Measurements from ENCODE around the gene C12orf42.
"Not testable (repeated sequence)": the region's sequence is repeated elsewhere in the genome, so short reads cannot be mapped to it uniquely, and the experiment has no call there.

Gene C12orf42

DNA sequence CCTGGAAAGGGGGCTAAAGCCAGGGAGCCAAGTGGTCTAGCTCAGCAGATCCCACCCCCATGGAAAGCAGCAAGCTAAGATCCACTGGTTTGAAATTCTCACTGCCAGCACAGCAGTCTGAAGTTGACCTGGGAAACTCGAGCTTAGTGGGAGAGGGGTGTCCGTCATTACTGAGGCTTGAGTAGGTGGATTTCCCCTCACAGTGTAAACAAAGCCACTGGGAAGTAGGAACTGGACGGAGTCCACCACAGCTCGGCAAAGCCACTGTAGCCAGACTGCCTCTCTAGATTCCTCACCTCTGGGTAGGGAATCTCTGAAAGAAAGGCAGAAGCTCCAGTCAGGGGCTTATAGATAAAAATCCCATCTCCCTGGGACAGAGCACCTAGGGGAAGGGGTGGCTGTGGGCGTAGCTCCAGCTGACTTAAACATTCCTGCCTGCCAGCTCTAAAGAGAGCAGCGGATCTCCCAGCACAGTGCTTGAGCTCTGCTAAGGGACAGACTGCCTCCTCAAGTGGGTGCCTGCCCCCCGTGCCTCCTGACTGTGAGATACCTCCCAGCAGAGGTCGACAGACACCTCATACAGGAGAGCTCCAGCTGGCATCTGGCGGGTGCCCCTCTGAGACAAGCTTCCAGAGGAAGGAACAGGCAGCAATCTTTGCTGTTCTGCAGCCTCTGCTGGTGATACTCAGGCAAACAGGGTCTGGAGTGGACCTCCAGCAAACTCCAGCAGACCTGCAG lies 70.8 kb downstream of the C12orf42 start:
- DNase-seq (ENCODE audit: low read depth in 2 of 2) = not testable (repeated sequence)

DNA sequence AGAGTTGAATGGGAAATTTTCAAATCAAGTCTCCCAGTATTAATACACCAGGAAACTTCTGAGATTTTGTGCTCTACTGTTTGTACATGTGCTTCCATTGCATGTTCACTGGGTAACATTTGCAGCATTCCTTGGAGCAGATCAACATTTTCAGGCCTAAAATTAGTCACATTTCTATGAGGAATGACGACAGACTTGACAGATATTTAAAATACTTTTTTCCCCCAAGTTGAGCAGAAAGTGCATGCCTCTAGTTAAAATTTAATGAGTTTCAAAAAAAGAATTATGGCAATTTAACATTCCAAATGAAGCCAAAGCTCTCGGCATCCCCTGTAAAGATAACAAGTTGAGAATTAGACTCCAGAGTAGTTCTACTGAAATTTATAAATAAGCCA lies 72.3 kb downstream of the C12orf42 start:
- DNase-seq (ENCODE audit: low read depth in 2 of 2) = no peak

DNA sequence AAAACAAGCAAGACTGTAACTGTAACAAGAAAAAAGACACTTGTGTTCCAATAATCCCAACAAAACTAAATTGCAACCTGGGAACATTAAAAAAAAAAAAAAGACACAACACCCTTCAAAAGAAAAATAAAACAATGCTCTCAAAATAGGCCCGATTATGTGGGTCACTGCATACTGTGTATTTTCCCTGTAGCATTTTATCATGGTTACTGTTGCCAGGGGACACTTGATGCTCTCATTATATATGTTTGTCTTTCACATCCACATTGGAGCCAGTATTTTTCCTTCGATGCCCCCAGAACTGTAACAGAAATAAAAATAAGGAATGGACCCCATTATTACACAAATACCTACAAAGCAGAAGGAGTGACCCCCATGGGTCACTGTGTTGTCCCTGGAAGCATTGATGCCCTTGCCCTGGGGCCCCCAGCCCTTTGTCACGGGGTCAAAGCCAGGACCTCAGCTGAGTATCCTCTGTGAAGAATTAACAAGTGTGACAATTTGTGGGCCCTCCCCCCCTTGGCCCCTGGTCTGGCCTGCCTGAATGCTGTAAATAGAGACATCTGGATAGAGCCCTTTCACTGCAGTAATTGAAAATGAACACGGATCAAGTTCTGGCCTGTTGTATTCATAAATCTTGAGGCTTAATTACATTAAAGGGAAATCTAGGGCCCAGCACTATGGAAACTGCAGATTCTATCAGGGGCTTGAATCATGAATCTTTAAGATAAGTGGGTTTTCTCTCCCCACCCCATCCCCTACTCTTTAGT lies 72.8 kb downstream of the C12orf42 start:
- no peak for DNase-seq (ENCODE audit: low read depth in 2 of 2)

DNA sequence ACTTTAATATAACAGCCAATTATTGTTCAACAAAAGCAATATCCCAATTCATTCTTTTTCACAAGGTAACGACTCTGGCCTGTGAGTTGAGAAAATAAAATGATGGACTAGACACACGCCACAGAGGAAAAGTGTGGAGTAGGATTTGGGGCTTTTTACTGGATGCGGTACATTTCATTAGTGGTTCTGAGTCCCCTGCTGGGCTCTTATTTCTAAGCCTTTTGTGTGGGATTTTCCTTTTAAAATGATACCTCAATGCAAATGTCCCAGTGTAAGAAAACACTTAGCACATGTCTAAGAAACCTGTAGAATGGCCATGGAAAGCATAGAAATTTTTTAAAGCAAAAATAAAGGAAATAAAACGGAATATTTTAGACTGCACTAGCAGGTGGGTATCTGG lies 73.4 kb downstream of the C12orf42 start:
- no peak for DNase-seq (ENCODE audit: low read depth in 2 of 2)

DNA sequence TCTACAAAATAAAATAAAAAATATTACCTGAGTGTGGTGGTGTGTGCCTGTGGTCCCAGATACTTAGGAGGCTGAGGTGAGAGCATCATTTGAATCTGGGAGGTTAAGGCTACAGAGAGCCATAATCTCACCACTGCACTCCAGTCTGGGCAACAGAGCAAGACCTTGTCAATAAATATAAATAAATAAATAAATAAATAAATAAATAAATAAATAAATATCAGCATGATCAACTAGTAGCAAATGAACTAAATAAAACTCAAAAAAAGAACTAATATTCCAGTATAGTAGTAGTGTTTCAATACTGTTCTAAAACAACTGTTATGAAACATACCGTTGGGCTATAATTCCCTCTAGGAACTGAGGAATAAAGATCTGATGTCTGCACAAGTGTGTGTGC lies 74.4 kb downstream of the C12orf42 start:
- DNase-seq (ENCODE audit: low read depth in 2 of 2) = no peak

DNA sequence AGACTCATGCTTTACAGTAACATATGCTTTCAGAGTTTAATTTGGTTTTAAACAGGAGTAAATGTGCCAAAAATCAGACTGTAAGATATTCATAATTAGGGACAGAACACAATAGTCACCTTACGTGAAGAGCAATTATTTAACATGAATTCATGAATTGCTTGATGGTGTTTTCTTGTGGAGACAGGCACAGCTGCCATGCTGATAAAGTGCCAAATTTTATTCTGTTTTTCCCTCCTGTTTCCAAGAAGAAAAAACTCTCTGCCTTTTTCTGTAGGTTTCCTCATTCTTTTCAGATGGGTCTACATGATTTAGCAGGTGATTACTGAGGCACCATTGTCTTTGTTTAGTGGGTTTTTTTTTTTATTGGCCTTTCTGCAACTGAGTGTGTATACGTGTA lies 80.1 kb downstream of the C12orf42 start:
- no peak for DNase-seq (ENCODE audit: low read depth in 2 of 2)

DNA sequence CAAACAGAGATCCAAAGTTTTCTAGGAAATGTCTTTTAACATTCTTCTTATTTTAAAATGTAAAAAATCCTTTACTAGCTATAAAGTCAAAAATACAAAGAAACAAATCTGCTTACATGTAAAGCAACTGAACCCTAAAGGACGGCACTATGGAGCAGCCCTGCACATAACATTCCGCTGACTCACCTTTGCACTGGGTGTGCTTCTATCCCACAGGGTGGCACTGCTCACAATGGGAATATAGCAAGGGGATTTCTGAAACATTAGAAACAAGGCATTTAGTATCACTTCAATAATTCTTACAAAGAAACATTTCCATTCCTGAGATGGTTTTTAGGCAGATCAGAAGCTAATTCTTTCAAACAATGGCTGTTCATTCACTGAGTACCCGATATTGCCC lies 94.3 kb downstream of the C12orf42 start:
- no peak for DNase-seq (ENCODE audit: low read depth in 2 of 2)

DNA sequence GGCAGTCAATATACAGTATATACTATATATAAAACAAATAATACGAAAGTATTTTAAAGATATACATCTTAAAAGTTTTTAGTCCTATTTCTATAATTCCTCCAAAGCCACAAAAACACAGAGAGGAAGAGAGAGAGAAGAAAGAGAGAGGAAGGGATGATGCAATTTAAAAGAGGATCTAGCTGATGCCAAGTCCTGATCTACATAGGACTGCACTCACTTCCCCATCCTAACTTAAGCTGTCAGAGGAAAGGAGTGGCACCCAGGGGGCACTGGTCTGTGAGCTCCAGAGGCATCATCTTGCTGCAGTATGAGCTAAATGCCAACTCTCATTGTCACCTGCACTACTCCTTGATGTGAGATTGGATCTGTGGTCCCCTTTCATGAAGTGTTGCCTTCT lies 95.8 kb downstream of the C12orf42 start:
- no peak for DNase-seq (ENCODE audit: low read depth in 2 of 2)

DNA sequence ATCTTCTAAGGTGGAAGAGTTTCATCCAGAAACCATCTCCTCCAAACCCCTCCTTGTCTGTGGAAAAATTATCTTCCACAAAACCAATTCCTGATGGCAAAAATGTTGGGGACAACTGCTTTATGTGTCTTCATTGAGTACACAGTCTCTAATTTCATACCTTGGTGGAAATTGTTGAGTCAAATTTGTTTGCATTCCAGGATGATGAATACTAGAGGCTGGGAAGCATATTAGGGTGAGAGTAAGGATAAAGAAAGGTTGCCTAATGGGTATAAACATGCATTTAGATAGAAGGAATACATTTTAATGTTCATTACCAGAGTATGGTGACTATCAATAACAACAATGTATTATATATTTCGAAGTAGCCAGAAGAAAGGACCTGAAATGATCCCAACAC lies 98.2 kb downstream of the C12orf42 start:
- DNase-seq (ENCODE audit: low read depth in 2 of 2) = no peak

DNA sequence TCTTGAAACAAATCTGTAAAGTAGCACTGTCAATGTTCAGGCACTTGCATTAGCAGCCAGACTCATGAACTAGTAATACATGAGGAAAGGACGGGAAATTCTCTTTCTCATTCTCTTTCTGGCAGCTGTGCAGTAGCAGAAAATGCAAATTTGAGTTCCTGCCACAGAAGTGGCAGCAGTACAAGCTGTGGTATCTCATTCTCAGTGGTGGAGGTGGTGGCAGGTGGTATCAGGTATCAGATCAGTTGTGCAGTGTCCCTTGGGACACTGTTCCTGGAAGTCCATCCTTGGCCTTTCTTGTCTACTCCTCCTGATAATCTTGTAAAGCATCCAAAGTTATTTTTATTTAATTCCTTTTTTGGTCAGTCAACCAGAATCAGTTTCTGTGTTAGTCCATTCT lies 103.0 kb downstream of the C12orf42 start:
- no peak for DNase-seq (ENCODE audit: low read depth in 2 of 2)

DNA sequence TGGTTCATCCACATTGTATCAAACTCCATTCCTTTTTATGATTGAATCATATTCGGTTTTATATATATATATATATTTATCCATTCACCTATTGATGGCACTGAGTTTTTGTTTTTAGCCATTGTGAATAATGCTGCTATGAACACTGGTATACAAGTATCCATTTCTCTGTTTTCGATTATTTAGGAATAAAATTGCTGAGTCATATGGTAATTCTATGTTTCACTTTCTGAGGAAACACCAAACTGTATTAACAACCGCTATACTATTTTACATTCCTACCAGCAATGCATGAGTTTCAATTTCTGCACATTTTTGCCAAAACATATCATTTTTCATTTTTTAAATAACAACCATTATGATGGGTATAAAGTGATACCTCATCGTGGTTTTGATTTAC lies 104.7 kb downstream of the C12orf42 start:
- no peak for DNase-seq (ENCODE audit: low read depth in 2 of 2)

DNA sequence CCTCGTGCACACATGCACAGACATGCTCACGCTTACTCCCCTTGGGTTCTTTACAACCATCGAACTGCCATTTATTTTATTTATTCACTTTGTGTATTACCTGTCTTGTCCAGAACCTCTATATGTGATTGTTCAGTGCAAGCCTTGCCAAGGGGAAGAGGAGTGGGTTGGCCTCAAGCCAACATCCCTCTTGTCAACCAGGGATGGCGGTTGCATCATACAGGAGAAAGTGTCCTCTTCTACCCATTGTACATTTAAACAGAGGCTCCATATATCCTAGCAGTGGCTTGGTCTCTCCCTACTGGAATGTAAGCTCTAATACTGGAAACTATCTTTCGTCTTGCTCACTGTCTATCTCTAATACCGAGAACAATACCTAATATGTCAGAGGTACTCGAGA lies 108.4 kb downstream of the C12orf42 start:
- DNase-seq (ENCODE audit: low read depth in 2 of 2) = no peak

DNA sequence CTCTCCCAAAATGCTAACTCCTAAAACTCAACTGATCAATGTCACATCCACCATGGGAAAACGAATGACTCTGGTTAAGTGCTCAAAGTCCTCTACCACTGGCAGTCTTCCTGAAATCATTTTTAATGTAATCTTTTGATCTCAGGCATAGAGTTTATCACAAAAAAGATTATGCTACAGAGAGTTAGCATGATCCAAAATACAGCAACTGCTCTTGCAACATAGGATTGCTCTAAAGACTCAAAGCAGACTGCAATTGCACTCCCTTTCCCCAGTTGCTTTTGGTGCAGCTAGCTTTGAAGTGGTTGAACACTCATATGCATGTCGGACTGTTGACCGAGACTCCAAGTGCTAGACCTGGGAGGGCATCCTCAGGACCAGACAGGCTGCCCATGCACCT lies 109.3 kb downstream of the C12orf42 start:
- DNase-seq (ENCODE audit: low read depth in 2 of 2) = no peak

DNA sequence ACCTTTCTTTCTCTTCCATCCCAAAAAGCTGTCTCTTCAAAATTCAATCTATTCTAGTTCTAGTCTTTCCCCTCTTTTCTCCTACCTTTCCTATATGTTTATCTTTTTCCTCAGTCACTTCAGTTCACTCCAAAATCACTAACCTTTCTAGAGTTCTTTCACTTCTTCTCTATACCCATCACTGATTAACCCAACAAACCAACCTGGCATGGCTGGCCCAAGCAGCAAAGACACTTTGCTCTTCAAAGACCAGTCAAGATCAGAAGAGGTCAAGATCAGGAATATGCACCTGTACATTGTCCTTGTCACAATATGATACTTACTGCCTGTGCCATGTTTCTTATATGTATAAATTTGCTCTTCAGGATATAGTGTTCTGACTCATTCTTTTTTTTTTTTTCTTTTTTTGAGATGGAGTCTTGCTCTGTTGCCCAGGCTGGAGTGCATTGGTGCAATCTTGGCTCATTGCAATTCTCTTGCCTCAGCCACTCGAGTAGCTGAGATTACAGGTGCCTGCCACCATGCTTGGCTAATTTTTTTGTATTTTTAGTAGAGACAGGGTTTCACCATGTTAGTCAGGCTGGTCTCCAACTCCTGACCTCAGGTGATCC lies 112.9 kb downstream of the C12orf42 start:
- DNase-seq (ENCODE audit: low read depth in 2 of 2) = no peak

DNA sequence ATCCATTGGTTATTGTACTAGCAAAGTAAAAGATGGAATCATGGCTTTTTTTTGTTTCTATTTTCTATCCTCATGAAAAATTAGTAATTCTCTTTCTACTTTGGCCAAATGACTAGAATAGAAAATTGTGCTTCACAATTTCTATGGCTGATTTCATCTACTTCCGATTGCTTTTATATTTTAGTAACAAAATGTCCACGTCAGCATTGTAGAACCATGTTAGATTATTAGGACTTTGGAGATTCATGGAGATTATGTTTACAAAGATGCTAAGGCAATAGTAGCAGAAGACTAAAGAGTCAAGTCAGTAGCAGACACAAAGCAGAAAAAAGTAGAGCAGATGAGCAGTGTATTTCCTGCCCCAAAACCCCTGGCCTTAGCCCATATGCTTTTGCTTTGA lies 113.6 kb downstream of the C12orf42 start:
- DNase-seq (ENCODE audit: low read depth in 2 of 2) = no peak

DNA sequence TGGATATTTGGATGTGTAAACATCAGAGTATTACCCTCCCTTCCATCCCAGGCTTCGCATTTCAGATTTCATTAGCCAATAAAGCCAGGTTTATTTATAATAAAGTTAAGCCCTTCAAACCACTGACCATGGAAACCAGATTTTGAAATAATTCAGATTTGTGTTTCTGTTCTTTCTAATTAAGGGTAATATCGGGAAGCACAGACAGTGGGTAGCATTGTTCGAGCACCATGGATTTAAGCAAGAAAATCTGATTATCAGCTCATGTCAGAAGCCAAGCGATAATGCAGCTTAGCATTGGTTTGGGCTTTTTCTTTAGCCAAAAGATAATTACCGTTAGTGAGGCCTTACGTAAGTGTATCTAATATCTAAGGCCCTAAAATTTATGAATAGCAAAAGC lies 116.1 kb downstream of the C12orf42 start:
- DNase-seq (ENCODE audit: low read depth in 2 of 2) = no peak

DNA sequence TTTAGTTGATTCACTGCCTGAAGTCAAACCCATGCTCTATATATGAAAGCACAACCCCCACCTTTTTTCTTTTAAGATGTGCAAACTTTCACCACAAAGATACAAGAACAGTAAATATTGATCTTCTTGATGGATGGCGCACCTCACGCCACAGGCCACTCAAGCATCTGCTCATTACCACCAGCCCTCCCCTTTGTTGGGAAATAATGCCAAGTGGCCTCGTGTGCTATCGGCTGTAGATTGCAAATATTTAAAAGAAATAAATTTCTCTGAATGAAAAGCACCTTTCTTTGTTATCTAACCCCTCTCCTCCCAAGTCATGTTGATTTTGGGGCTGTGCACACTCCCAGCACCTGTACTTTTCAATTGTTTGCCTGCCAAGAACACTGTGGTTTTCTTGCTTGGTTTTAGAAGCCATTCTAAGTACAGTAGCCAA lies 122.7 kb downstream of the C12orf42 start:
- no peak for DNase-seq (ENCODE audit: low read depth in 2 of 2)

DNA sequence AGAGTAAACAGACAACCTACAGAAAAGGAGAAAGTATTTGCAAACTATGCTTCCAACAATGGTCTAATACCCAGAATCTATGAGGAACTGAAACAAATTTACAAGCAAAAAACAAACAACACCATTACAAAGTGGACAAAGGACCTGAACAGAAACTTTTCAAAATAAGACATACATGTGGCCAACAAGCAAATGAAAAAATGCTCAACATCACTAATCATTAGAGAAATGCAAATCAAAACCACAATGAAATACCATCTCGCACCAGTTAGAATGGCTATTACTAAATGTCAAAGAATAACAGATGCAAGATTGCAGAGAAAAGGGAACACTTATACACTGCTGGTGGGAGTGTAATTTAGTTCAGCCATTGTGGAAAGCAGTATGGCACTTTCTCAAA lies 125.8 kb downstream of the C12orf42 start:
- no peak for DNase-seq (ENCODE audit: low read depth in 2 of 2)

DNA sequence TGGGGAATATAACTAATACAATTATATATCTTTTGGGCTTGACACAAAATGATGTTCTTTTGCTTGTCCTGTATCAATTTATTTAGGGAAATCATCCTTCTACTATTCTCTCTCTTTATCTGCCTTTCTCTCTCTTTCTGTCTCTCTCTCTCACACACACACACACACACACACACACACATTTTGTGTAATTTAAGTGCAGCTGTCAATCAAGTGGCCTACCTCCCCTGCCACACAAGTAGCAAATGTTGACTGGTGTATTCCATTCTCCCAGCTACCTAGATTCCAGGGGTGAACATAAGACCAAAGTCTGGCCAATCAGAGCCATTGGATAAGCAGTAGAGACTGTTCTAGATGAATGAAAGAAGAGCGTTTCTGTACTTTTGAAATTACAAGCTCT lies 127.6 kb downstream of the C12orf42 start:
- DNase-seq (ENCODE audit: low read depth in 2 of 2) = no peak

DNA sequence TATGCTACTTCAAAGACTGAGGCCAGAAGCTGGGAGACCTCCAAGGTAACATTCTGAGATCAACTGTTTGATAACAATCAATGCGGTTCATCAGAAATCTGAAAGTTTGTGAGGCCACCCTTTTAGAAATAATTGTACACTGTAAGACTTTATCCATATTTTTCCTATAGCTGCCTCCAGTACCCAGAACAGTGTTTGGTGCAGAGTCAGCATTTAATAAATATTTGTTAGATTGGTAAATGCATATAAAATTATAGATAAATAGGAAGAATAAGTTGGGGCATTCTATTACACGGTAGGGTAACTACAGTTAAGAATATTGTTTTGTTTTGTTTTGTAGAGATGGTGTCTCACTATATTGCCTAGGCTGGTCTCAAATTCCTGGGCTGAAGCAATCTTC lies 141.4 kb downstream of the C12orf42 start:
- DNase-seq (ENCODE audit: low read depth in 2 of 2) = no peak

DNA sequence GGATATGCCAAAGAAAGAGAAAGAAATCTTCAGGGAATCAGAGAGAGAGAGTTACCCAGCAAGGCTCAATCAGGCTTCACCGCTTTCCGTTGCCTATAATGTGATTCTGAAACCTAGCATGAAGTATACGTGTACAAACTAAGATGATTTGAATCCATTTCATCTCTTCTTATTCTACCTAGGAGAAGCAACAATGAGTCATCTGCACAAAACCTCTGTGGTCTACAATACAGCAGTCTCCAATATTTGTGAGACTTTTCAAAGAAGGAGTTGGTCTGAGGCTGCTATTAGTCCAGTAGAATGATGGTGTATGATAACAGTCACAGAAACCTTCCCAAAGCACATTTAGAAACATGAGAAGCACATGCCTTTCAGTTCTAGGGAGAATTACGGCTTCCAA lies 141.9 kb downstream of the C12orf42 start:
- DNase-seq (ENCODE audit: low read depth in 2 of 2) = no peak

DNA sequence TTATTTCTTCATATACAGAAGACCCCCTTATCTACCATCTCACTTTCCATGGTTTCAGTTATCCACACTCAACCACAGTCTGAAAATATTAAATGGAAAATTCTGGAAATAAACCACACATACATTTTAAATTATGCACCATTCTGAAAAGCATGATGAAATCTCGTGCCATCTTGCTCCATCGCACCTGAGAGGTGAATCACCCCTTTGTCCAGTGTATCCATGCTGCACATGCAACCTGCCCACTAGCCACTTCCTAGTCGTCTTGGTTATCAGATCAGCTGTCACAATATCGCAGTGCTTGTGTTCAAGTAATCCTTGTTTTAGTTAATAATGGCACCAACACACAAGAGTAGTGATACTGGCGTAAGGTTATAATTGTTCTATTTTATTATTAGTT lies 145.7 kb downstream of the C12orf42 start:
- no peak for DNase-seq (ENCODE audit: low read depth in 2 of 2)

DNA sequence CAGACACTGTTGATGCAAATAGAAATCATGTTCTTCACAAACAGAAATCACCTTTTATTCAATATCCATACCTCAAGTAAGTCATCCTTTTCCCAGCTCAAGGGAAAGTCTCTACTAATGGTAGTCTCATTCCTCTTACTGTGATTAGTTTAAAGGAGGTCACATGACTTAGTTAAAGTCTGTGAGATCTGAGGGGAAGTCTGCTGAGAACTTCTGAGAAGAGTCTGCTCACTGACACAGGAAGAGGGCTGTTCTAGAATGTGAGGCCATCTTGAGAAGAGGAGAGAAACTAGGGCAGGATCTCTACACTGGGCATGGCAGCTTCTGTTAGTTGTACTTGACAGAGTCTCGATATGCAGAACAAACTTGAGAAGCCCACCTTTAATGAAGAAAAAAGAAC lies 146.8 kb downstream of the C12orf42 start:
- DNase-seq (ENCODE audit: low read depth in 2 of 2) = no peak

All from fibroblast of skin of left quadriceps (primary cell).